B cell (primary cell): ENCODE measurements around the gene MYO19.

Source experiments
- EZH2 ChIP-seq: IDR thresholded peaks from 2 replicates; pipeline ENCODE4 v1.6.1; 2012; ENCODE audit warnings: borderline replicate concordance, low read depth, mild to moderate bottlenecking, moderate library complexity, low read length; ENCODE audit not compliant: insufficient read depth, poor library complexity, severe bottlenecking
- TF ChIP-seq, protein P1 (sequence below): fragments of 200-600 bp; IDR thresholded peaks from one replicate; pipeline ENCODE4 v1.8.0; 2022; ENCODE audit warnings: antibody characterized with exemption, mild to moderate bottlenecking

DNA sequence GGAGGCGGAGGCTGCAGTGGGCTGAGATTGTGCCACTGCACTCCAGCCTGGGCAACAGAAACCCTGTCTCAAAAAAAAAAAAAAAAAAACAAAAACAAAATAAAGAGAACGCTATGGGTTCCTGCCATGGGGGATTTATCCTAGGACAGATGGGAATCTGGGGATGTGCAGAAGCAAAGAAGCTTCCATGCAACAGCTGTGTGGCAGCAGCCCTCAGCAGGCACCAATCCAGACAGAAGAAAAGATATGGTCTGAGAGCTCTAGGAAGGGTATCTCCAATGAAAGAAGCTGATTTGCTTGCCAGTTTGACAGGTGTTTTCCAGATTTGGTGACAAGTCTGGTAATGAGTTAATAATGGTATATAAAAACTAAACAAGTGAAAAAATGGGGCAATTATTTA is 11.6 kb downstream of the MYO19 start:
- TF ChIP-seq, protein P1, sequence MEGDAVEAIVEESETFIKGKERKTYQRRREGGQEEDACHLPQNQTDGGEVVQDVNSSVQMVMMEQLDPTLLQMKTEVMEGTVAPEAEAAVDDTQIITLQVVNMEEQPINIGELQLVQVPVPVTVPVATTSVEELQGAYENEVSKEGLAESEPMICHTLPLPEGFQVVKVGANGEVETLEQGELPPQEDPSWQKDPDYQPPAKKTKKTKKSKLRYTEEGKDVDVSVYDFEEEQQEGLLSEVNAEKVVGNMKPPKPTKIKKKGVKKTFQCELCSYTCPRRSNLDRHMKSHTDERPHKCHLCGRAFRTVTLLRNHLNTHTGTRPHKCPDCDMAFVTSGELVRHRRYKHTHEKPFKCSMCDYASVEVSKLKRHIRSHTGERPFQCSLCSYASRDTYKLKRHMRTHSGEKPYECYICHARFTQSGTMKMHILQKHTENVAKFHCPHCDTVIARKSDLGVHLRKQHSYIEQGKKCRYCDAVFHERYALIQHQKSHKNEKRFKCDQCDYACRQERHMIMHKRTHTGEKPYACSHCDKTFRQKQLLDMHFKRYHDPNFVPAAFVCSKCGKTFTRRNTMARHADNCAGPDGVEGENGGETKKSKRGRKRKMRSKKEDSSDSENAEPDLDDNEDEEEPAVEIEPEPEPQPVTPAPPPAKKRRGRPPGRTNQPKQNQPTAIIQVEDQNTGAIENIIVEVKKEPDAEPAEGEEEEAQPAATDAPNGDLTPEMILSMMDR: no peak
- no peak for TF ChIP-seq EZH2
